Mesenteric fat pad (tissue), 1 donor: ENCODE data around the gene NMNAT2. TPM values are rescaled to one million over a fixed set of nuclear protein-coding genes. Genes with fewer than 3 reads are reported as not detected.

Source experiments
- DNase-seq: peaks from one replicate; pipeline ENCODE4 v3.0.0-alpha.2; 2020; ENCODE audit warnings: low spot score
- total RNA-seq: library from RNA; stranded (reverse); fragmentation: NEBNext Ultra II Directional; extraction: Animal tissue kit (Norgen Biotek cat#: 25700); gene quantifications from one replicate; pipeline ENCODE4 v1.2.1, GENCODE V29; 2021
- donor health status: DM: yes; HTN: yes; CAD: no.

NMNAT2 gene
- total RNA-seq, 1 donor from 2014 or later = 20.5 TPM

DNA sequence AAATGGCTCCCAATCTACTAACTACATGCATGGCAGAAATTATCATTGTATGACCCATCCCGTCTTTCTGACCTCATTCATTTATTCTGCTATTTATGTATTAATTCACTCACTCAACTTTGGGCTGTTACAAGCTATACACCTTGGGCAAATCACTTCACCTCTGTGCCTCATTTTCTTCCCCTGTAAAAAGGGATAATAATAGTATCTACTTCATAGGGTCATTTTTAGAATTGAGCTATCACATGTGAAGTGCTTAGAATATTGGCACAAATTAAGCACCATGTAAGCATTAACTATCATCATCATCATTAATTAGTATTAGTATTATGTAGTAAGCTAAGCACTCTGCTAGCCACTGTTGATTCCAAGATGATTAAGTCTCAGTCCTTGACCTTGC lies 52.1 kb downstream of the NMNAT2 start:
- no peak for DNase-seq

DNA sequence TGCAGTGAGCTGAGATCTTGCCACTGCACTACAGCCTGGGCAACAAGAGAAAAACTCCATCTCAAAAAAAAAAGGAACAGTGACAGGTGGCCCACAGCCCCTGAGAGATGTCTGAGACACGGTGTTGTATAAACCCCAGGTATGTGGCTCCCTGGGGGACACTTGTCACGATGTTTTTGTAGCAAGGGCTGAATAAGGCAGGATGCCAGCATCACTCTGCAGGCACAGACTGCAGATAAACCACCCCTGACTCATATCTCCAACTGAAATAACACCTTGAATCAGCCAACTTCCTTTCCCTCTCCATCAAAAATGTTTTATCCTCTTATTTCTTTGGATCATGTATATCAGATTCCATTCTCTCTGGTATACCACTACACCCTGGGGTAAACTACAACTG lies 52.5 kb downstream of the NMNAT2 start:
- no peak for DNase-seq

DNA sequence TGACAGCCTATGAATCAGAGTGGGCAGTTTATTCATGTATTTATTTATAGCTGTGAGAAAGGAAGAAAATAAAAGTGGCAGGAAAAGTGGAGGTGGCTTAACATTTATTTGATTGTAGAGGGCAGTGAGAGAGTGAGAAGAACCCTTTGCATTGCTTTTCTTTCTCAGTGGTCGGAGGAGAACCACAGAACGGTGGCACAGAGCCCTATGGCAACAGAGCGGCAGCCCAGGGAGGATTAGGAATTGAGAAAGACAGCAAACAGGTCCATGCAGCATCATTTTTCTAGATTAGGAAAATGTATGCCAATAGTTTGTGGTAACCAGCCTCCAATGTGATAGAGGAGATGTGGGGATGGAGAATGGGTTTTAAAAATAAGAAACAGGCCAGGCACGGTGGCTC lies 53.1 kb downstream of the NMNAT2 start:
- no peak for DNase-seq

DNA sequence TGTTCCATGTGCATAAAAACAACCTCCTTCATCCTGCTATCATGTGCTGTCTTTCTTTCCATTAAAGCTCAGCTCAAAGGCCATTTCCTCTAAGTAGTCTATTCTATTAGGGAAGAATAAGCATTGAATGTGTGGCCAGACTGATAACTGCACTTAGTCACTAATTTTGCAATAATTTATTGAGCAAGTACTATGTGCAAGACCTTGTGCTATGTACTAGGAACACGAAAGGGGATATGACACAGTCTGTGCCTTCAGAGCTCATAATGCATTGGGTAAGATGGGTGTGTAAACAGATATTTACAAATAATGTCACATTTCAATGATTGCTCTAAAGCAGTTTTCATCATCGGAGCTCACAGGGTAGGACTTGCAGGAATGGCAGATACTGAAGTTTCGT lies 54.2 kb downstream of the NMNAT2 start:
- DNase-seq = no peak

DNA sequence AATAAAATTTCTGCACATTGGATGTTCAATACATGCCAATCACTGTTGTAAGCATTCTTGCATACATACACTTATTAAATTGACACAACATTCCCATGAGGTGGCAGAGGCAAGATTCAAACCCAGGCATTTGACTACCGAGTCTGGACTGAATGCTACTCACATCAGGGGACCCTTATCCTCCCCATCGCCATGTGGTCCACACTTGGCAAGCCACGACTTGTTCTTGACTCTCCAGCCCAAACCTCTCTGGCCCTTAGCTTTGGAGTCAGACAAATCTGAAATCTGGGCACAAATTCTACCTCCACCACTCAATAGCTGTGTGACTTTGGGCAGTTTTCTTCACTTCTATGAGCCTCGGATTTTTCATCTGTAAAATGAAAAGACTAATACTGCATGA lies 57.1 kb downstream of the NMNAT2 start:
- no peak for DNase-seq

DNA sequence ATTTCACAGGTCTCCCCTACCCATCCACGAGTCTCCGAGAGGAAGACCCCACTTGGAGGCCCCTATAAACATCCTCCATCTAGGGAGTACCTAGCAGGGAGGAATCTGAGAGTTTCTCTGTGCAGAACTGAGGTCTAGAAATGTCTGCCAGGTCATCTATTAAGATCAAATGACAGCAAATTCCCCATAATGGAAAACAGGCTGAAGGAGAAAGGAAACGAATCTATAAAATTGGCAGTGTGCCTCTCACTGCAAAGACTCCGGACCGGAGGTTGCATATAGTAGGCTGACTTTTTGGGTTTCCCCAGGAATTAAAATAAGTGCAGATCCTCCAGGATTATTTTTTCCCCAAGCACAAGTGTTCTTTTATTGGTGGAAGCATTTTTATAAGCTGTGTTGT lies 57.7 kb downstream of the NMNAT2 start:
- no peak for DNase-seq

DNA sequence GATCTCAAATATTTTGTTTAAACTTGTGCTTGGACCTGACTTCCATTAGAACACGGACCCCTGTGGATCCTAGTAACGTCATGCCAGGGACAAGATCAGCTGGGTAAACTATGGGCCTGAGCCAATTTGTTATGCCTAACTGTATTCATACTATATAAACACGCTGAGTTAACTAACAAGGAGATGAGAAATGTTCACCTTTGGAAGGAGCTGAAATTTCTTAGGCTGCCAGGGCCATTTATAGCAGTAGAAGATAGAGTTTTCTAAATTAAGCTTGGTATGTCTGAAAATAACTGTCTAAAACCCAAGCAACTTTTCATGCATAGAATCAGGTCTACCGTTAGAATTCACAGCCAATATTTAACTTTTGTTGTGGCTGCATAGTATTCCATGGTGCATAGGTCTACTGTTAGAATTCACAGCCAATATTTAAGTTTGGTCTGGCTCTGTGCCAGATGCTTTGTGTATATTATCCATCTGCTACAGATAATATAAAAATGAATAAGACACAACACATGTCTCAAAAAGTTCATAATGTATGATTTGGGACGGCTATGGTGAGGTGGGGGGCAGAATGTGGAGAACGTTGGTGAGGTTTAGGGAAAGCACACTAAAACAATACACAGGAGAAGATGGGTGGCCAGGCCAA lies 61.5 kb downstream of the NMNAT2 start:
- DNase-seq = no peak

DNA sequence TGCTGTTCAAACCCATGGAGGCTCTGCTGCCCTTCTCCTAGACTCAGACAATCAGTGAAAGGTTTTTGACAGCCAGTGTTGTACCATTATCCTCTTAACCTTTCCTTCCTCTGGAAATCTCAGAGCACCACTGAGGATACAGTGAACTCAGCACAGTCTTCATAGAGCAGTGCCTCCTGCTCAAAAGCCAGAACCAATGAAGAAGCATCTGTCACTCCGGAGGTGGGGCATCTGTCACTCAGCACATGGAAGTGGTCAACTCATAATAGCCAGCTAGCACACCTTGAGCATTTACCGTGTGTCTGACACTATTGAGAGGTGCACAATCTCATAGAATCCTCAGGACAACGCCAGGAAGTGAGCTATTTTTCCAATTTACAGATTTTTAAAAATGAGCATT lies 62.4 kb downstream of the NMNAT2 start:
- no peak for DNase-seq

DNA sequence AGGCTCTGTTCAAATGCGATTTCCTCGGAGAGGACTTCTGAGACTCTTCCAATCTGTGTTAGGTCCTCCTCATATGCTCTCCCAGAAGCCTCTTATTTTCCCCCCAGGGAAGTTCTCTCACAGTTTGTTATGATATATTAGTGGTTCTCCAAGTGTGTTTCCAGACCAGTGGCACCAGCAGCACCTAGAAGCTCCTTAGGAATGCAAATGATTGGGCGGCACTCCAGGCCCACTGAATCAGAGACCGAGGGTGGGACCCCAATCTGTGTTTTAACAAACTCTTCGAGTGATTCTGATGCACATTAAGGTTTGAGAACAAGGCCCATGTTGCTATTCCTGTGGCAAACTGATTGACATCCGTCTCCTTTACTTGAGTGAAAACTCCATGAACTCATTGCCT lies 63.0 kb downstream of the NMNAT2 start:
- no peak for DNase-seq

DNA sequence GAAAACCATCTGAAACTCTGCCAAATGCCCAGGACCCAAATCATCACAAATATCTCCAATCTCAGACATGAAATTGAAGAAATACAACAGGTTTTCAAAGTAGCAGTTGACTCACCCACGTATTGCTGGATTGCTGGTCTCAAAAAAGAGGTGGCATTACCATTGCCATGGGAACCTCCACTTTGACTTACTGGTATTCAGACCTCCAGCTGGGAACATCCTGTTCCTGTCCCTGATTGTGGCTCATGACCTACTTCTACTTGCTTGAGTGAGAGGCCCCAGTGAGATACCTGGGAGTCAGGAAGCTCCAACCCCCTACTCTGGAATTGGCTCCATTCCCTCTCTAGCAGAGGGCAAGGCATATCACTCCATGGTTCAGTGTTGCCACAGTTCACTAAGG lies 64.6 kb downstream of the NMNAT2 start:
- DNase-seq = no peak

DNA sequence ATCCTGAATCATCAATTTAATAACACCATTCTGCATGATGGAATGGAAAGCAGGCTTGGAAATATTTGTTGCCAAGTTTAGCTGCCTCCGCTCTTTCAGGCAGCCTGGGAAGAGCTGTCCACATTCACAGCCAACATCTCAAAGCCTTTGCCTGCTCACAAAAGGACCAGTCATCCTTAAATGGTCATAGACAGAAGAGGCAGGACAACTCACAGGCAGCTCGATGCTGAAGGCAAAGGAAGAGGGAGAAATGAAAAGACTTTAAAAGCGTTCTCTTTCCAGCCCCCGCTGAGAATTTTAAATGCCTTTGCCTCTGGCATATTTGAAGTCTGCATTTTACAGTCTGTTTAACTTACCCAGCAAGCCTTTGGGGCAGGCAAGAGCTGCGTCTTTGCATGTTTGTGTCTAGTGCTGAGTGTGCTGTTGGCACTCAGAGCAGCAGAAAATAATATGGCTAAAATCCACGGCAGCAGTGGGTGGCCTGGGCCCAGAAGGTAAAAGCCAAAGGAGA lies 68.9 kb downstream of the NMNAT2 start:
- no peak for DNase-seq

DNA sequence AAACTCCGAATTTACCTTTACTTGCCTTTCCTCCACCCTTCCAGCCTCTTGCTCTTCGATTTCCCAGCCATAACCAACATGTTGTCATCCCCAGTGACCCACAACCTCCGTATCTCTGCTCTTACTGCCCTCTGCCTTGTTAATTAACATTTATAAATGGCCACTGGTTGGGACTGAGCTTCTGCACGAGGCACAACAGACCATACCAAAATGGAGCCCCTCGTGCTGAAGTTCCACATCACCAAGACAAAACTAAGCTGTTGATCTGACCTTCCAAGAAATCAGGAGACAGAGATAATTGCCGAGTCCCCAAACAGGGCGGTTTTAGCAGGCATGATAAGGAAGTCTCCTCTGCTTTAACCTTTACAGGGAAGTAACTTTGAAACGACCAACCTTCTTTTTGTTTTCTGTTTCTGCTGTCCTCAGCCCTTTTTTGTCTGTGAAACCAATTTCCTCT lies 71.9 kb downstream of the NMNAT2 start:
- DNase-seq = no peak

DNA sequence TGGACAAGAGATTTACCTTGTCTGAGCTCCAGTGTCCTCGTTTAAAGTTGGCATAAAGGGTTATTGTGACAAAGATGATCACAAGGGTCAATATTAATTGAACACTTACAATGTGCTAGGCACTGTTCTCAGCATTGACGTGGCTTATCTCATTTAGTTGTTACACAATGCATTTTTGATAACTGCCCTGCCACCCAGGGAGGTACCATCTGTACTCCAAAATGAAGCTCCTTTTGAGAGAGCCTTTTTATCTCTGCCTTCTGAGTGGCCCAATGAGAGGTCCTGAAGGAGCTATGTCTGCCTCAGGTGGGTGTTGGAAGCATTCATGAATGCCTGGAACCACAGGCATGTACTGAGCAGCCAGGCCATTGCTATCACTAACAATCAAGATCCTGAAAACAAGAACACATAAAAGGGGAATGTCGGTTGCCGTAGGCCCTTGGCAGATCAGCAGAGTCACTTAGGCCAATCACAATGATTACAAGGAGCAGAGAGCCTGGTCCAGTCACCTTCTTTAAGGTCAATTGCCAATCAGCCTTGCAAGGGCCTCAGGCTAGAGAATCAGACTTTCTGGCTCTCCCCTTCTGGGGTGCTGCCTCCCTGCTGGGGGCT lies 78.5 kb downstream of the NMNAT2 start:
- DNase-seq = no peak

DNA sequence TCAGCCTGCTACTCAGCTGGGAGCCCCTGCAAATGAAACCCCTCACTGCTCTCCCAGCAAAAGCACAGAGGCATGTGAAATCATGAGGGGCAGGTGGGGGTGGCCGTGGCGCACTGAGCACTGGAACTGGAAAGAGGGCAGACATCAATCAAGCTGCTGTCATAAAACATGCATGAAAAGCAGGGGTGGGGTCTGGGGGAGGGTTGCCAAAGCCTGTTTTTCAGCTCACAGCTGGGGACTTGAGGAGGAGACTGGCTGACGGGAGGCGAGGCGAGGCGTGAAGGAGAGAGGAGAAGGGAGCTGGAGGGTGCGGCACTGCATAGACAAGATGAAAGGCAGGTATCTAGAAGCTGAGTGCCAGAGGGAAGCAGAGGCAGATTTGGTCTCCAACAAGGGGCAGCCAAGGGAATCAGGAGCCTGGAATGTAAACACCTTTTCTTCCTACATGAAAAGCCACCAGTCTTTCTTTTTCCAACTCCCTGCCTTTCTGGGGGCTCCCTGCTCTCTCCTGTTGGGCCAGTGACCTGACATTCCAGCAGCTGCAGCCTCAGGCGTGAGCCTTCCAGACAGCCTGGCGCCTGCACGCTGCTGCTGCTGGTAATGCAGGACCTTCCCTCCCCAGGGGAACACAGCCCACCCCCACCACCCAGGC lies 87.0 kb downstream of the NMNAT2 start:
- no peak for DNase-seq

DNA sequence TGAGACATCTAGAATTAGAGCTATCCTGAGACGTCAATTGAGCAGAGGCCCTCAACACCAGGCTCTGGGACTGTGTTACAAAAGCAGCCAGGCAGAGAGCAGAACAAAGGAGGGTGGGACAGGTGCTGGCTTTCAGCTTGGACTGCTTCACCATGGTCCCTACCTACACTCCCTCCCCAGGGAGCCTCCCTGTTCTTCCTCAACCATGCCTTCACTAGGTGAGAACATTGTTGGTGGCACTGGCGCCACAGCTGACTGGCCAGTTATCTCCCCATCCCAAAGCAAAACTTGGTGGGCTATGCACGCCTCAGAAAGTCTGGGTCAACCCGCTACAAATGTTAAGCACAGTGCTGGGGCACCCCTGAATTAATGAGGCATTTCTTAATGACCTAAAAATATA lies 87.8 kb downstream of the NMNAT2 start:
- no peak for DNase-seq

DNA sequence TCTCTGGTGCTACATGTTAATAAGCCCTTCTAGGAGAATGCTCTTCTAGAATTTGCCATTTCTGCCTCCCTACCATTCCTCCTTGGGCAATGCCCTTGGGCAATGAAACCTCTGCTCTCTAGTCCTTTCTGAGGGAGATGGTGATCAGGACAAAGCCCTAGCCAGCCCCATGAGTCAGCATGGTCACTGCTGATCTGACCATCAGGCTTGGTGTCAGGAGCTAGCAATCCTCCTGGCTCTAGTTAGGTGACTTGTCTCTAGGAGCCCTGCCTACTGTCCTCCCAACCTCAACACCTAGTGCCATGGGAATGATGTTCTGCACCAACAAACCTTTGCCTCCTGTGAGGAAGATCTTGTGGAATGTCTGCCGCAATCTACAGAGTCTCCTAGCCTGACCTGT lies 89.8 kb downstream of the NMNAT2 start:
- no peak for DNase-seq

DNA sequence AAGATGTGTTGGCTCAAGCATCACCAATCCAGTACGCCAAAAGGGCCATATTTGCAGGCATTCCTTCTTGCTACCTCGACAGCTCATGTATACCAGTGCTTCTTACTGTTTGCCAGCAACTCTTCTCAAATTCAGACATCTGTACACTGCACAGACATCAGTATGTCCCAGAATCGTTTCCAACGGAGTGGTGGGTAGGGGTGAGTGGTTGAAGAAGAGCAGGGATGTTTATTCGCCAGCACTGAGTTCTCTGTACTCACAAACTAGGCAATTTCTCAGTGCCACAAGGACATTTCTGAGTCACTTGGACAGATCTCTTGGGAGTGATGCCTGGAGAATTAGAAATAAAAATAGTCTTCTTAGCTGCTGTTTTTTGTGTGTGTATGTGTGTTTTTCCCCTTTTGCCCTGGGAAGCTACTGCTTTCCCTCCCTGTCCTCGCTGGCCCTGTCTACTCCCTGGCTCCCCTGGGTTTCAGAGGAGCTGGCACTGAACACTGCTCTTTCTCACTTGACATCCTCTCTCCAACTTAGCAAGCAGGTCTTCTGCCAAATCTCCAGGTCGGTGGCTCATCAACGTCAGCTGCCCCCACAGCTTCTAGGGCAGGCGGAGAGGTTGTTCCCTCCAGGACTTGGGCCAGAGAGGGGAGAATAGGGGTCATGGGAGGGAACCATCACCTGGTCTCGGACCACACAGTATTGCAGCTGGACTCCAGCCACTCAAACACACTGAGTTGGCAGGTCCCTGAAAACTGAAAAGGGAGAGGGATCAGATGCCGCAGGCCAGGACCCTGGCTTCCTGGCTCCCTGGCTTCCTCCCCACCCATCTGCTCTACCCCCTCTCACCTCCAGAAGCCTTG lies 90.5 kb downstream of the NMNAT2 start:
- no peak for DNase-seq

DNA sequence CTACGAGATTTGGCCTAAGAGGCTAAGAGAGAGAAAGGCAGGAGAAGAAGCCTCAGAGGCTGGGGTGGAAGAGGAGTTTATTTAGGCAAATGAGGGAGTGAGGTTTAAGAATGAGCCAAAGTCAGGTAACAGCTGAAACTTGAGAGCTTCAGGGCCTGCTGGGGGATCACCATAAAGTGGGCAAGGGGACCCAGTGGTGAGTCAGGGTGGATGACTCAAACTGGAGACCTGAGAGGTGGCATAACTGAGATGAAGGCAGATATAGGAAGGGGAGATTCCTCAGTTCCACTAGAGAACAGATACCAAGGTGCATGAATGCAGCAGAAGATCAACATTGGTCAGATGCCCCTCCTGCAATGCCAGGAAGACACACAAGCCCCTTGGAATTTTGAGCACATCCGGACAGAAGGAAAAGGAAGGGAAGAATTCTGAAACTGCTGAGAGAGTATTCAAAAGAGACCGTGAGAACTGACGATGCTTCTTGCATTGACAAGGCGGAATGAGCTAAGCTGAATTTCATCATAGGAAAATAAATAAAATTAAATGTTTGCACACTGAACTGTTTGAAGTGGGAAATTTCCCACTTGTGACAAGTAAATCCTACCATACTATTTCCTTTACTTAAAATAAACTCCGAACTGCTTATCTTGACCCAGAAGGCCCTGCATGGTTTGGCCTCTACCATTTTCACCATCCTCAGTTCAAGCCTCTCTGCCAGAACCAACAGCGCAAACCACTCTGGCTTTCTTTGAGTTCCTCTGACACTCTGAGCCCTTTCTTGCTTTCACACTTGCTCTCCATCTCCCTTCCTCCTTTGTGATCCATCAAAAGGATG lies 94.1 kb downstream of the NMNAT2 start:
- DNase-seq = no peak

DNA sequence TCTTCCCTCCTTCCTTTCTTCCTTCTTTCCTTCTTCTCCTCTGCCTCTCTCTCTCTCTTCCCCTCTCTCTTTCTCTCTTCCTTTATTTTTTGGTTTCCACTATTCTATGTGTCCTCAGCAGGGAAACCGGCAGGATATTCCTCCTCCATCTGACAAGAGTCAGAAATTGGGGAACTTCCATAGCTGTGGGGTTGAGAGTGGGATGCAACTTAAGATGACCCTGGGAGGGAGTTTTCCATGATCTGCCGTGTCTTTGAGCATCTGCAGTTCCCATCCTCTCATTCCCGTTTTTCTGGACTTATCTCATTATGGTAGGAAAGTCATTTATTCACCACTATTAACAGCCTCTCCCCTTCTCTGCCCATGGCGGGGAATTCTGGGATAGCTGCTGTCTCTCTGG lies 98.6 kb downstream of the NMNAT2 start:
- no peak for DNase-seq

DNA sequence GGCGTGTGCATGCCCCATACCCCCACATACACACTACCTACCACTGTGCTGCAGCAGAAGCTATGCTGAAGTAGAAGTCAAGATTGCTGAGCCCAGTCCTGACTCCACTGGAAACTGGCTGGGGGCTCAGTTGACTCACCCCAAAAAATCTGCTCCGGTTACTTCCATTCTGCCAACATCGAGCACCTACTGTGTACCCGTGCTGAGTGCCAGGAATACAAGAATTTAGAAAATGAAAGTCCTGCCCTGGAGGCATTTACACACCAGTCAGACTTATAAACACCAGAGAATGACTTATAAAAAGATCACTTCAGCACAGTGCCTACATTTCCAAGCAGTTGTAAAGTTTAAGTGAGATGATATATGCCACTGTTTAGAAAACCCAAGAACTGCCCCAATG lies 99.1 kb downstream of the NMNAT2 start:
- no peak for DNase-seq

DNA sequence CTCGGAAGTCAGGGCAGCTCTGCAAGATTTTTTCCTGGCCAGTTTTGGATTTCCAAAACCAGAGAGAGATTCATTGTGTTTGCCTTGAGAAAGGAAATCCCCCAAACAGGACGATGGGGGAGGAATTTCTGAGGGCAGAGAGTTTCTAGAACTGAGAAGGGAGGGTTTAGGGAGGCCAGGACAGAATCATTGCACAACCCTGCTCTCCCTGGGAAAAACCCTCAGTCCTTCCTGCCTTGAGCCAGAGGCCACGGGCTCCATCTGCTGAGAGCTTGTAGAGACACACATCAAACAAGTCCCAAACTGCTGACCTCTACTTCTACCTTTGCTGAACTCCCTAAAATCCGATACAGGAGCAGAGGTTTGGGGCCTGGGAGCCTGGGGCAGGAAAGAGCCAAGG lies 99.7 kb downstream of the NMNAT2 start:
- DNase-seq = no peak
